Sigmoid colon (tissue), 7 donors: ENCODE results near the gene ABO. TPM values are rescaled to one million over a fixed set of nuclear protein-coding genes. Genes with fewer than 3 reads are reported as not detected.
"Not testable (repeated sequence)": the region's sequence is repeated elsewhere in the genome, so short reads cannot be mapped to it uniquely, and the experiment has no call there.

Experiments used
- DNase-seq: peaks from one replicate; pipeline ENCODE4 v3.0.0-alpha.2; 2019
- H3K27ac ChIP-seq, 4 donors: fragments of 200-600 bp; sonication (generic); one replicate each; pipeline ENCODE4 v1.5.1; 2016 to 2019; ENCODE audit warnings: mild to moderate bottlenecking in 1 of 4
- H3K27me3 ChIP-seq, 3 donors: fragments of 200-600 bp; sonication (generic); one replicate each; pipeline ENCODE4 v1.5.1; 2019; ENCODE audit warnings: mild to moderate bottlenecking in 1 of 3
- H3K36me3 ChIP-seq, 4 donors: fragments of 200-600 bp; sonication (generic); one replicate each; pipeline ENCODE4 v1.5.1; 2016 to 2019
- H3K4me1 ChIP-seq, 4 donors: fragments of 200-600 bp; sonication (generic); one replicate each; pipeline ENCODE4 v1.5.1; 2017 to 2019
- H3K4me3 ChIP-seq, 4 donors: fragments of 200-600 bp; sonication (generic); one replicate each; pipeline ENCODE4 v1.5.1; 2017 to 2019; ENCODE audit warnings: mild to moderate bottlenecking in 2 of 4, moderate library complexity in 1 of 4
- H3K9me3 ChIP-seq, 4 donors: fragments of 200-600 bp in 3 of 4; sonication (generic) in 3 of 4; one replicate each; pipeline versions ENCODE4 v1.5.1 to v1.6.1; 2013 to 2019
- CTCF ChIP-seq, 4 experiments: fragments of 450-650 bp in 3 of 4; fragments of 200-600 bp in 1 of 4; IDR thresholded peaks; one replicate each; pipeline ENCODE4 v1.5.1; 2016 to 2019; ENCODE audit warnings: antibody characterized with exemption in 4 of 4, mild to moderate bottlenecking in 3 of 4, moderate library complexity in 2 of 4
- EP300 ChIP-seq, 4 donors: sonication (generic); formaldehyde crosslinking; IDR thresholded peaks; one replicate each; pipeline ENCODE4 v1.6.1; 2017; ENCODE audit warnings: antibody characterized with exemption in 4 of 4
- POLR2A ChIP-seq, 2 donors: fragments of 450-650 bp; IDR thresholded peaks; one replicate each; pipeline ENCODE4 v1.6.1; 2016; ENCODE audit warnings: antibody characterized with exemption in 2 of 2, mild to moderate bottlenecking in 2 of 2, moderate library complexity in 2 of 2
- POLR2AphosphoS5 ChIP-seq, 4 donors: sonication (generic); formaldehyde crosslinking; IDR thresholded peaks; one replicate each; pipeline ENCODE4 v1.6.1; 2017; ENCODE audit warnings: antibody characterized with exemption in 4 of 4
- WGBS, 2 donors: extraction: QIAGEN DNeasy Blood & Tissue Kit; methylation state at CpG; one replicate each; pipeline ENCODE4 v1.1.7; 2013; 5-methylcytosine and 5-hydroxymethylcytosine counted together
- intact Hi-C: fragments of 100-400 bp; cut with DNase I; formaldehyde crosslinking; loops from one replicate; pipeline ENCODE4 v1.15.1; 2023
- polyA plus RNA-seq, 3 donors: library from polyadenylated mRNA; stranded (reverse); fragments of 200-250 nt; gene quantifications; one replicate each; pipeline ENCODE4 v1.2.3, GENCODE V29; 2013
- total RNA-seq, 4 donors: library from RNA; depleted of rRNA; stranded (reverse); fragments of >200 nt; gene quantifications; one replicate each; pipeline ENCODE4 v1.1.0, GENCODE V29; 2016
- donor health status: healthy with polysubstance abuse.
- donor health status: Bipolar disorder and iron deficiency.
- donor health status: healthy.

Gene ABO
- total and polyA plus RNA-seq, 7 donors = 0.36 to 27.3 (median 1.5) TPM

DNA sequence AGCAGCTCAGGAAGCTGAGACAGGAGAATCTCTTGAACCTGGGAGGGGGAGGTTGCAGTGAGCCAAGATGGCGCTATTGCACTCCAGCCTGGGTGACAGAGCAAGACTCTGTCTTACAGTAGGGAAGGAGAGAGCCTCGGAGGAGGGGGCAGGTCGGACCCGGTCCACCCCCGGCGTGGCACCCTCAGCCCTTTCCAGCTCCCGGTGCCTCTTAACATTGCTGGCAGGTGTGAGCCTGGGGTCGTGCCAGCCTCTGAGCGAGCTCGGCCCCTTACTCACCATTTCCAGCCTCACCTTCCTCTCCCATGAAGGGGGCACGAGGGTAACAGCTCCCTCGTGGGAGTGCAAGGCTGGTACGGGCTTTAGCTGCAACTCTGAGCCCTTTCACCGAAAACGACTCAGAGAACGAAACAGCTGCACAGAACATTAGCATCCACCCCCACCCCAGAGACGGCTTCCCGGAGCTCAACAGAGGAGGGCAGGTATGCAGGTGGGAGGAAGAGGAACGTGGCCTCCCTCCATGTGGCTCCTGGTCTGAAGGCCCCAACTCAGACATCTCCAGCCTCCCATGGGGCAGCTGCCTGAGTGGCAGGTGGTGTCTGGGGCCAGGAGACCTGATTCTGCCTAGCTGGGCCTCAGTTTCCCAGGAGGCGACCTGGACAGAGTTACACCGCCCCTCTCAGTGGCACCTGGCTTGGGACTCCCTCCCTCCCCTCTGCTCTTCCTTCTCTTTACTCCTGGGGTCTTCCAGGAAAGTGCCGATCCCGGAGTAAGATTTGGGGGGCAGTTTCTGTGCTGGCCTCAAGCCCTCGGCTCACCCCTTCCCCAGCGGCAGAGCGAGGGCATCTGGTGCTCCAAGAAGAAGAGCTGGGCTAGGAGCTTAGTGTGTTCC is 28.5 kb upstream of the ABO start:
- H3K36me3 ChIP-seq = no peaks in the 10 kb centered on the region
- H3K4me3 ChIP-seq = no peak overlapping the region
- H3K4me1 ChIP-seq = no peaks in the 10 kb centered on the region
- TF ChIP-seq POLR2A (IDR thresholded peaks at IDR 0.05) (no peak), EP300 (IDR thresholded peaks at IDR 0.05) (no peak), CTCF (IDR thresholded peaks at IDR 0.05) (no peak), POLR2AphosphoS5 (IDR thresholded peaks at IDR 0.05) (no peak)
- no peak for DNase-seq
- intact Hi-C loops = no loop called here
- H3K9me3 ChIP-seq = no peaks in the 10 kb centered on the region
- peaks cover 0 to 11% (median 0%) of the 10 kb centered on the region in 3 donors for H3K27me3 ChIP-seq
- no peak overlapping the region for H3K27ac ChIP-seq
- WGBS, 2 donors = 82 to 86% methylated on average over 26 of the region's 26 CpGs

GRCh38 chr9:133301253-133302230 is 26.5 kb upstream of the ABO start:
- no peaks in the 10 kb centered on the region for H3K36me3 ChIP-seq
- TF ChIP-seq POLR2A (IDR thresholded peaks at IDR 0.05) (no peak), POLR2AphosphoS5 (IDR thresholded peaks at IDR 0.05) (no peak), CTCF (IDR thresholded peaks at IDR 0.05) (no peak), EP300 (IDR thresholded peaks at IDR 0.05) (no peak)
- peaks cover 0 to 11% (median 0%) of the 10 kb centered on the region in 3 donors for H3K27me3 ChIP-seq
- H3K4me1 ChIP-seq = no peaks in the 10 kb centered on the region
- no peak overlapping the region for H3K4me3 ChIP-seq
- WGBS, 2 donors = 84 to 93% methylated on average over 13 of the region's 13 CpGs
- H3K9me3 ChIP-seq = no peaks in the 10 kb centered on the region
- DNase-seq = no peak
- intact Hi-C loops = no loop called here
- no peak overlapping the region for H3K27ac ChIP-seq

- DNase-seq, H3K4me1 ChIP-seq, H3K27ac ChIP-seq, H3K36me3 ChIP-seq, intact Hi-C loops, H3K4me3 ChIP-seq, H3K9me3 ChIP-seq: not testable (repeated sequence)
- peaks cover 0 to 13% (median 0%) of the 10 kb centered on the region in 3 donors for H3K27me3 ChIP-seq
- 84 to 85% methylated on average over 16 of the region's 16 CpGs for WGBS, 2 donors
Observed at GRCh38 chr9:133299996-133300395, 25.0 kb upstream of the ABO start.

GRCh38 chr9:133294257-133294656 is 19.3 kb upstream of the ABO start:
- Histone ChIP-seq H3K36me3 (no peaks in the 10 kb centered on the region), H3K9me3 (no peaks in the 10 kb centered on the region), H3K27me3 (peaks cover 0 to 5% (median 0%) of the 10 kb centered on the region in 3 donors), H3K27ac (no peak overlapping the region), H3K4me3 (no peak overlapping the region), H3K4me1 (no peaks in the 10 kb centered on the region)
- DNase-seq = no peak
- intact Hi-C loops = no loop called here
- TF ChIP-seq POLR2A (IDR thresholded peaks at IDR 0.05) (no peak), EP300 (IDR thresholded peaks at IDR 0.05) (no peak), POLR2AphosphoS5 (IDR thresholded peaks at IDR 0.05) (no peak), CTCF (IDR thresholded peaks at IDR 0.05) (no peak)
- 70% methylated on average over 1 of the region's 1 CpG for WGBS, 2 donors
